B cell (primary cell): ENCODE results near the gene ADCY2. TPM values are rescaled to one million over a fixed set of nuclear protein-coding genes. Genes with fewer than 3 reads are reported as not detected.

ENCODE experiments used
- ATAC-seq: fragments of 200-7000 bp; cut with Tn5 transposase; one replicate; pipeline ENCODE4 v1.10.0; 2021; ENCODE audit warnings: low read depth, mild to moderate bottlenecking, moderate number of reproducible peaks, moderate library complexity
- CTCF ChIA-PET: fragments of 350-600 bp; sonication (Branson Sonifier 250); formaldehyde crosslinking; loops from one replicate; lab custom pipeline; 2021; ENCODE audit warnings: antibody characterized with exemption, inconsistent platforms; lab: Charles Lee
- POLR2A ChIA-PET: fragments of 350-600 bp; sonication (Branson Sonifier 250); formaldehyde crosslinking; loops from one replicate; lab custom pipeline; 2021; ENCODE audit warnings: antibody characterized with exemption; lab: Charles Lee
- DNase-seq: peaks from one replicate; pipeline ENCODE4 v3.0.0; 2013
- H2AFZ ChIP-seq: 2 replicates; pipeline ENCODE4 v1.6.1; 2012; ENCODE audit warnings: mild to moderate bottlenecking, low read depth, low read length; ENCODE audit not compliant: insufficient read depth, poor library complexity, severe bottlenecking
- H3K27ac ChIP-seq, 2 donors: 1 replicate in 1 of 2; 2 replicates in 1 of 2; pipeline ENCODE4 v1.5.1; 2012 to 2013; ENCODE audit warnings: low read length in 2 of 2, mild to moderate bottlenecking in 2 of 2, moderate library complexity in 1 of 2
- H3K27me3 ChIP-seq, 4 experiments: fragments of 200-600 bp in 1 of 4; sonication (generic) in 1 of 4; replicated peaks in 1 of 4; 1 replicate in 2 of 4; 2 replicates in 2 of 4; pipeline versions ENCODE4 v1.6.1 to v1.7.0; 2013 to 2016; ENCODE audit warnings: low read length in 3 of 4, mild to moderate bottlenecking in 2 of 4, mixed read lengths in 1 of 4, moderate library complexity in 1 of 4; ENCODE audit not compliant: insufficient read depth in 4 of 4, control insufficient read depth in 3 of 4; ENCODE audit errors: control extremely low read depth in 1 of 4
- H3K36me3 ChIP-seq, 2 experiments: replicated peaks in 1 of 2; 1 replicate in 1 of 2; 2 replicates in 1 of 2; pipeline versions ENCODE4 v1.6.1 to v1.7.1; 2013; ENCODE audit warnings: low read length in 1 of 2; ENCODE audit not compliant: insufficient read depth in 2 of 2, control insufficient read depth in 1 of 2; ENCODE audit errors: control extremely low read depth in 1 of 2, extremely low read depth in 1 of 2
- H3K4me1 ChIP-seq, 2 donors: fragments of 200-600 bp in 1 of 2; sonication (generic) in 1 of 2; 1 replicate in 1 of 2; 2 replicates in 1 of 2; pipeline versions ENCODE4 v1.5.1 to v1.6.1; 2013 to 2017; ENCODE audit warnings: low read length in 2 of 2; ENCODE audit not compliant: control insufficient read depth in 2 of 2, insufficient read depth in 2 of 2
- H3K4me2 ChIP-seq: replicated peaks from 2 replicates; pipeline ENCODE3; 2012; ENCODE audit warnings: mild to moderate bottlenecking, low read depth, low read length; ENCODE audit not compliant: poor library complexity, severe bottlenecking
- H3K4me3 ChIP-seq, 5 experiments: fragments of 200-600 bp in 1 of 5; sonication (generic) in 1 of 5; 1 replicate in 3 of 5; 2 replicates in 2 of 5; pipeline versions ENCODE4 v1.5.1 to v1.7.0; 2011 to 2016; ENCODE audit warnings: low read length in 4 of 5, mild to moderate bottlenecking in 4 of 5, low read depth in 2 of 5, control low read depth in 1 of 5, moderate library complexity in 1 of 5; ENCODE audit not compliant: insufficient read depth in 1 of 5; ENCODE audit errors: control extremely low read depth in 1 of 5, extremely low read depth in 1 of 5
- H3K79me2 ChIP-seq: fragments of 200-600 bp; sonication (generic); one replicate; pipeline ENCODE4 v1.6.0; 2016; ENCODE audit warnings: low read length; ENCODE audit not compliant: control insufficient read depth, insufficient read depth
- H3K9ac ChIP-seq: fragments of 200-600 bp; sonication (generic); 2 replicates; pipeline ENCODE4 v1.6.1; 2017; ENCODE audit warnings: mild to moderate bottlenecking, low read length, moderate library complexity
- H3K9me3 ChIP-seq, 3 donors: one replicate each; pipeline versions ENCODE4 v1.6.1 to v1.7.1; 2013; ENCODE audit warnings: low read length in 2 of 3; ENCODE audit not compliant: control insufficient read depth in 2 of 3, insufficient read depth in 1 of 3; ENCODE audit errors: control extremely low read depth in 1 of 3
- H4K20me1 ChIP-seq: 2 replicates; pipeline ENCODE4 v1.6.0; 2012; ENCODE audit warnings: mild to moderate bottlenecking, low read length; ENCODE audit not compliant: insufficient read depth, control insufficient read depth, poor library complexity, severe bottlenecking
- H3K27ac Mint-ChIP-seq: one replicate; pipeline ENCODE4 v1.8.0; 2021; ENCODE audit warnings: mixed read lengths
- H3K27me3 Mint-ChIP-seq: one replicate; pipeline ENCODE4 v1.8.0; 2021; ENCODE audit warnings: mixed read lengths
- H3K4me1 Mint-ChIP-seq: one replicate; pipeline ENCODE4 v1.8.0; 2021; ENCODE audit warnings: mixed read lengths
- H3K4me3 Mint-ChIP-seq: one replicate; pipeline ENCODE4 v1.8.0; 2021; ENCODE audit warnings: mixed read lengths
- H3K9me3 Mint-ChIP-seq: one replicate; pipeline ENCODE4 v1.8.0; 2022; ENCODE audit warnings: mixed read lengths; ENCODE audit not compliant: insufficient read depth
- EZH2 ChIP-seq: IDR thresholded peaks from 2 replicates; pipeline ENCODE4 v1.6.1; 2012; ENCODE audit warnings: borderline replicate concordance, low read depth, mild to moderate bottlenecking, moderate library complexity, low read length; ENCODE audit not compliant: insufficient read depth, poor library complexity, severe bottlenecking
- WGBS: methylation state at CpG from one replicate; pipeline ENCODE4 v1.1.5; 2013; ENCODE audit warnings: missing lambda C conversion rate; ENCODE audit not compliant: insufficient coverage; 5-methylcytosine and 5-hydroxymethylcytosine counted together
- intact Hi-C: fragments of 100-400 bp; cut with micrococcal nuclease; formaldehyde crosslinking; loops from one replicate; pipeline ENCODE4 v1.10.0; 2022
- polyA plus RNA-seq: library from polyadenylated mRNA; depleted of rRNA; stranded (reverse); fragments of >200 nt; gene quantifications from 2 replicates; pipeline ENCODE4 v1.2.3, GENCODE V29; 2012
- total RNA-seq, 2 donors: library from RNA; stranded (reverse); fragments of 120-200 nt in 1 of 2; gene quantifications; 1 replicate in 1 of 2; 2 replicates in 1 of 2; pipeline versions ENCODE4 v1.2.3 to v1.2.4, GENCODE V29; 2013 to 2022
- TF ChIP-seq, protein P1 (sequence below): fragments of 200-600 bp; IDR thresholded peaks from one replicate; pipeline ENCODE4 v1.8.0; 2022; ENCODE audit warnings: antibody characterized with exemption, mild to moderate bottlenecking

ADCY2 gene
- total and polyA plus RNA-seq, 2 donors (not counting 1 experiment from before 2014, with no cell fraction given), result not detected

DNA sequence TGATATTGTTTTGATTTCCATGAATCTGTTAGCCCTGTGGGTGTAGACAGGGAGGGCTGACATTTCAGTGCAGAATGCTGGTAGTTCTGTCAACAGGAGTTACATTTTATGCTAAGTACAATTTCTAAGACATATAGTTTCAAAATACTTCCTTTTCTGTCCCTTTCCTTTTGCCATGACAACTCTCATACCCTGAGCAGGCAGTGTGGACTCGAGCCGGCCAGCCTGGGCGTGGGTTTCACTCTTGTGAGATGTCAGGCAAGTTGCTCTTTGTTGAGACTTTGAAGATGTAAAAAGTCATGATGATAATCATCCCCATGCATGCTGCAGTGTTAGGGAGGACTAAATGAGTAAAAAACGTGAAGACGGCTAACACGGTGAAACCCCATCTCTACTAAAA is 257.1 kb downstream of the ADCY2 start:
- Mint-ChIP-seq H3K9me3 (peaks cover 3% of the 10 kb centered on the region), H3K27ac (no peak overlapping the region), H3K4me1 (no peaks in the 10 kb centered on the region), H3K27me3 (no peaks in the 10 kb centered on the region), H3K4me3 (no peak overlapping the region)
- TF ChIP-seq, protein P1, sequence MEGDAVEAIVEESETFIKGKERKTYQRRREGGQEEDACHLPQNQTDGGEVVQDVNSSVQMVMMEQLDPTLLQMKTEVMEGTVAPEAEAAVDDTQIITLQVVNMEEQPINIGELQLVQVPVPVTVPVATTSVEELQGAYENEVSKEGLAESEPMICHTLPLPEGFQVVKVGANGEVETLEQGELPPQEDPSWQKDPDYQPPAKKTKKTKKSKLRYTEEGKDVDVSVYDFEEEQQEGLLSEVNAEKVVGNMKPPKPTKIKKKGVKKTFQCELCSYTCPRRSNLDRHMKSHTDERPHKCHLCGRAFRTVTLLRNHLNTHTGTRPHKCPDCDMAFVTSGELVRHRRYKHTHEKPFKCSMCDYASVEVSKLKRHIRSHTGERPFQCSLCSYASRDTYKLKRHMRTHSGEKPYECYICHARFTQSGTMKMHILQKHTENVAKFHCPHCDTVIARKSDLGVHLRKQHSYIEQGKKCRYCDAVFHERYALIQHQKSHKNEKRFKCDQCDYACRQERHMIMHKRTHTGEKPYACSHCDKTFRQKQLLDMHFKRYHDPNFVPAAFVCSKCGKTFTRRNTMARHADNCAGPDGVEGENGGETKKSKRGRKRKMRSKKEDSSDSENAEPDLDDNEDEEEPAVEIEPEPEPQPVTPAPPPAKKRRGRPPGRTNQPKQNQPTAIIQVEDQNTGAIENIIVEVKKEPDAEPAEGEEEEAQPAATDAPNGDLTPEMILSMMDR, result no peak
- TF ChIP-seq EZH2, result no peak
- DNase-seq, result no peak
- no peaks in the 10 kb centered on the region for H3K27me3 ChIP-seq
- ChIA-PET POLR2A (no interaction called here), CTCF (no interaction called here)
- WGBS, result no CpG with 5 or more reads among the region's 6 CpGs
- H3K79me2 ChIP-seq, result no peaks in the 10 kb centered on the region
- no peaks in the 10 kb centered on the region for H3K4me1 ChIP-seq
- no peak overlapping the region for H3K4me3 ChIP-seq
- H3K9ac ChIP-seq, result no peak overlapping the region
- H4K20me1 ChIP-seq, result no peaks in the 10 kb centered on the region
- H3K36me3 ChIP-seq, result no peaks in the 10 kb centered on the region
- intact Hi-C loops, result no loop called here
- no peak overlapping the region for H3K4me2 ChIP-seq
- ATAC-seq, result no peak
- H3K27ac ChIP-seq, result no peak overlapping the region
- H3K9me3 ChIP-seq, result peaks cover 0 to 8% (median 0%) of the 10 kb centered on the region in 3 donors
- H2AFZ ChIP-seq, result no peak overlapping the region

DNA sequence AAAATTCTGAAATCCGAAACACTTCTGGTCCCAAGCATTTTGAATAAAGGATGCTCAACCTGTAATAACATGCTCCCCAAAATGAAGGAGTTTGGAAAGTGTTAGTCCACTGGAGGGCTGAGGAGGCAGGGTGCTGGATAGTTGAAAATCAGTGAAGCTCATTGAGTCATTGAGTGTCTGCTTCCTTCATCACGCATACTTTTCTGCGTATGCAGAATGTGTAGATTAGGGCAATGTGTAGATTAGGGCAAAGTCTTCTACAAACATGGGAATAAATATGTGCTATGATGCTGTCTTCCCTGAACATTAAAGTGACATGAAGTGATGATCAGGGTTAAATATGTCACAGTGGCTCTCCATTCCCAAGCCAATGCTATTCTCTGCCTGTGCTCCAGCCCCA is 261.2 kb downstream of the ADCY2 start:
- no peak overlapping the region for H2AFZ ChIP-seq
- H3K4me3 Mint-ChIP-seq, result no peak overlapping the region
- H3K4me2 ChIP-seq, result no peak overlapping the region
- POLR2A ChIA-PET, result no interaction called here
- no peaks in the 10 kb centered on the region for H3K27me3 Mint-ChIP-seq
- DNase-seq (no peak), ATAC-seq (no peak)
- no peaks in the 10 kb centered on the region for H3K4me1 Mint-ChIP-seq
- H3K79me2 ChIP-seq, result no peaks in the 10 kb centered on the region
- H3K9ac ChIP-seq, result no peak overlapping the region
- 93% methylated on average over 2 of the region's 3 CpGs for WGBS
- TF ChIP-seq, protein P1, result no peak
- TF ChIP-seq EZH2, result no peak
- H3K27ac Mint-ChIP-seq, result no peak overlapping the region
- H3K27me3 ChIP-seq, result no peaks in the 10 kb centered on the region
- H4K20me1 ChIP-seq, result no peaks in the 10 kb centered on the region
- no peaks in the 10 kb centered on the region for H3K9me3 Mint-ChIP-seq
- no peak overlapping the region for H3K27ac ChIP-seq
- H3K4me1 ChIP-seq, result no peaks in the 10 kb centered on the region
- peaks cover 0 to 8% (median 0%) of the 10 kb centered on the region in 3 donors for H3K9me3 ChIP-seq
- no peaks in the 10 kb centered on the region for H3K36me3 ChIP-seq
- H3K4me3 ChIP-seq, result no peak overlapping the region
- CTCF ChIA-PET, result no interaction called here
- intact Hi-C loops, result no loop called here
